Measurements from ENCODE around the gene HSD17B7.
"Not testable (repeated sequence)": the region's sequence is repeated elsewhere in the genome, so short reads cannot be mapped to it uniquely, and the experiment has no call there.

Gene HSD17B7, protein sequence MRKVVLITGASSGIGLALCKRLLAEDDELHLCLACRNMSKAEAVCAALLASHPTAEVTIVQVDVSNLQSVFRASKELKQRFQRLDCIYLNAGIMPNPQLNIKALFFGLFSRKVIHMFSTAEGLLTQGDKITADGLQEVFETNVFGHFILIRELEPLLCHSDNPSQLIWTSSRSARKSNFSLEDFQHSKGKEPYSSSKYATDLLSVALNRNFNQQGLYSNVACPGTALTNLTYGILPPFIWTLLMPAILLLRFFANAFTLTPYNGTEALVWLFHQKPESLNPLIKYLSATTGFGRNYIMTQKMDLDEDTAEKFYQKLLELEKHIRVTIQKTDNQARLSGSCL

GRCh38 chr1:162790303-162790984 lies at the start of gene HSD17B7:
Gene HSD17B7 (plus strand): TSS chr1:162790702. CDS start chr1:162790801, 99 bp downstream.
- peak; percentile 86 for DNase-seq

DNA sequence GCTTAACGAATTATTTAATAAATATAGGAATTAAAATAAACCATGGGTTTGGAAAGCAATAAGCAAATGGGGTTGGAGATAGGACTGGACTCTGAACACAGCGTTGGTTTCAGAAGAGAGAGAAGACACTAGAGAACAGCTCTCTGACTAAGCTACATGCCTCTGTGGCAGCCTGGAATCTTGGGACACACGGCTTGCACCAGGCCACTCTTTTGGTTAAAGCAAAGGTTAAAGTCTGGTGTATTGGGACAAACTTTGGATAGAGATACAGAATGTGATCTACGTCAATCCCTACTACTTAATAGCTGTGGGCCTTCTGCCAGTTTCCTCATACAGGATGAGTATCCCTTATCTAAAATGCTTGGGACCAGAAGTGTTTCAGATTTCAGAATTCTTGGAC lies 49.7 kb upstream of the HSD17B7 start:
- DNase-seq, result no peak

GRCh38 chr1:162741574-162741973 lies 48.9 kb upstream of the HSD17B7 start:
- DNase-seq, result no peak

- not testable (repeated sequence) for DNase-seq
These were observed 44.1 kb upstream of the HSD17B7 start for GRCh38 chr1:162746264-162746942.

GRCh38 chr1:162753001-162753658 lies 37.4 kb upstream of the HSD17B7 start:
- no peak for DNase-seq

DNA sequence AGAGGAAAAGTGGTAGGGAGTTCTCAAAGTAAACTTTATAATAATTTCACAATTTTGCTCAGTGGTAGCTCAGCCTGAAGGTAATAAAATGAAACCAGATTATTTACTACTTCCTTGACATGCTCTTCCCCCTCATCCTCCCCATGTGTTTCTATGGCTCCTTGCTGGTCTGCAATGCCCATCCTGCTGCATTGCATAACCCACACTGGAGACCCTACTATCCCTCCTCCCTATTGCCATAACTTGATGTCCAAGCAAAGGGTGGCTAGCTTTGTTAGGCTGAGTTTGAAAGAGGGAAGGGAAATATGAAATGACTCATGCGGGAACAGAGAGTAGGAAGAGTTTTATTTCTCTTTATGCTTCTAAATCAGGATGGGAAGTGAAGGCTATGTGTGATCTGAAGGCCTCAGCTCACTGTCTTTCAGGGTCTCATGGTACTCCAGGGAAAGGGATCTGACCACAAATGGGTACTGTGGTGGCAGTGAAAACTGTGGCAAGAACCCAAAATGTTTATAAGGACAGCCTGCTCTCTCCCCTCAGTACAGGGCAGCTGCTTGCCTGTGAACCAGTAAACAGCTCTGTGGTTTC lies 36.4 kb upstream of the HSD17B7 start:
- DNase-seq, result no peak

GRCh38 chr1:162755306-162755705 lies 35.2 kb upstream of the HSD17B7 start:
- no peak for DNase-seq

DNA sequence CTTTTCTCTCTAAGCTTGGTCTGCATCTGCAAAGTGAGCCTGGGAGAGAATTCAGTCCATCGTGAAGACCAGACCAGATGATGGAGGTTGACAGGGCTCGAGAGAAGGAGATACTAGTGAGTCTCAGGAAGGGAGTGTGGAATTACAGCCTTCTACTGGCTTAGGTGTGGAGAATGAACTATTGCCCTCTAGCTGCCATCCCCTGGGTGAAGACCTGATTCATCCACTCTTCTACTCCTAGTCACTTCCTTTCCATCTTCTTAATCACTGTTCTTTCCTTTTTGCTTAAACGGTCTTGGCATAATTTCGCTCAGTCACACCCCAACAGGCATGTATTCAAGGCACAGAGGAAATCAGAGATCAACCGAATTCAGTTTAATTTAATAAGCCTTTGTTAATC lies 34.0 kb upstream of the HSD17B7 start:
- DNase-seq, result no peak

DNA sequence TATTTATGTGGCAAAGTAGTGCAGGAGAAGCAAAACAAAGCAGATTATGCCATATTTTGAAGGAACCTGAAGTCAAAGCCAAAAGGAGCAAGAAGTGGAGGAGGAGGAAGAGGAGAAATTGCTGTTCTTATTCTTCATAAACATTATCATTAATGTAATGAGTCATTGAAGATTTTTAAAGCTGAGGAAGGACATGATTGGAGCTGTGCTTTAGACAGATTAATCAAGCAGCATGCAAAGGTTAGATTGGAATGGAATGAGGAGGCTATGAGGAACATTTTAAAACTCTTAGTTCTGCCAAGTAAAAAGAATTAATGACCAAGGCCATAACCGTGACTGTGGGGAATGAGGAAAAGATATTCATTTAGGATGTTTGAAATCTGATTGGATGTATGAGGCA lies 33.0 kb upstream of the HSD17B7 start:
- DNase-seq, result no peak

GRCh38 chr1:162765788-162766187 lies 24.7 kb upstream of the HSD17B7 start:
- DNase-seq, result no peak

GRCh38 chr1:162772571-162773154 lies 17.8 kb upstream of the HSD17B7 start:
- no peak for DNase-seq

DNA sequence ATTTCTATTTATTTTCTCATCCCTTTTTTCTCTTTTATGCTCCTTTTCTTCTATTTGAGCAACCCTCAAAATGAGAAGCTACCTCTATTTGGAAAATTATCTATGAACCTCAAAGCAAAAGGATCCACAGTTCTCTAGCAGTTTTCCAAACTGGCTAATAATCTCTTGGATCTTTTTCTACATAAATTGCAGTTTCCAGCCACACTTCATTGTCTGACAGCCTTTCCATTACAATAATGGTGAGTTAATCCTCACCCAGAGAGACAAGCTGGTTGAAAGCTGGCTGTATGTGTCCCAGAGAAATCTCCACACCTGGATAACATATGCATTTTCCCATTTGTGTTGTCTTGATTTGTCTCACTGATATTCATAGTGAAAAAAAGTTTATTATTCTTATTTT lies 16.5 kb upstream of the HSD17B7 start:
- no peak for DNase-seq

DNA sequence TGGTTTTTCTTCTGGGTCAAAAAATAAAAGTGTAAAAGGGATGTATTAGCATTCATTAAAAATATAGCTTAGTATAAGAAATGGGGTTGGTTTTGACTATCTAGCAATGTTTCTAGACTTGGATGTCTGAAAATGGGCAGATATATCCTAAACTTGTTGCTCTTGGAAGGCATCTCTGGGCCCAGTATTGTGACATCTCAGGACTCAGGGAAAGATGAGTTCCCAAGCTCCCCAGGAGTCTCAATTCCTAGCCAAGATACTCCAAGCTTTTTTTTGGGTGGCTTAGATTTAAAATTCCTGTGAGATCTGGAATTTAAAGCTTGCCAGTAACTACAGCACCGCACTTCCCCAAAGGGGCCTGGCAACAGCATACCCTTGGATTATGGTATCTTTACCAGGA lies 11.5 kb upstream of the HSD17B7 start:
- DNase-seq, result no peak

GRCh38 chr1:162782671-162783070 lies 7.8 kb upstream of the HSD17B7 start:
- DNase-seq, result no peak

DNA sequence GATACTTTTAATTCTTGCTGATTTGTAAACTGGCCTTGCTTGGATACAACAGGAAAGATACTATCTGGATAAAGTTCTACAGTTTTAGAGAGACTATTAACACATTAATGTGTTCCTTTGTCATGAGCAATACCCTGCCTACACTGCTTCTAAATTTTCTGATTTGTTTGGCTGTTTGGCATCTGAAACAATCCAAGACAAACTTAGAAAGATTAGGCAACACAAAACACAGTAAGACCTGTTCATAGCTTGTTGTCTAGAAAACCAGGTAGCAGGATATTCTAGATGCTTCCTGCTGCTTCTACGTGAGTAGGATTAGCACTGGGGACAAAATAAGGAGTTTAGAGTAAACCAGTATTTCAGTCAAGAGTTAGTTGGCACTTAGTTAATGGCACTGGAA lies 5.6 kb upstream of the HSD17B7 start:
- DNase-seq, result not testable (repeated sequence)

- DNase-seq, result not testable (repeated sequence)
These were observed 1.7 kb upstream of the HSD17B7 start for GRCh38 chr1:162788783-162789182.

GRCh38 chr1:162790985-162791357 lies 469 bp downstream of the HSD17B7 start:
- DNase-seq, result not testable (repeated sequence)

DNA sequence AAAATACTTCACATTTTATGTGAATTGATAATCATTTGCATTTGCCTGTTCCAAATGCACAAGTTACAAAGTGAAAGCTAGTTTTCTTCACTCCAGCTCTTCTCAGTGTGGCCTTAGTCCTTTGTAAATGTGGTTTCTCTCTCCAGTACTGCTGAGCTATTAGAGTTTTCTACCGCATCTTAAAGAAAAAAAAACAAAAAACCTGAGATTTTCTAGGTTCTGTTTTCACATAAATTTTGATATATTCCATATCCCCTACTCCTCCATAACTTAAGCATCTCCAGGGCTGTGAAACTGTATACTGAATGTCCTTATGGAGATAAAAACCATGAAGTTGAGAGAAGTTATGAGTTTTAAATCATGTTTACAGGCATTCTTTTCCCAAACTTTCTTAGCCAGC lies 3.8 kb downstream of the HSD17B7 start:
- not testable (repeated sequence) for DNase-seq

DNA sequence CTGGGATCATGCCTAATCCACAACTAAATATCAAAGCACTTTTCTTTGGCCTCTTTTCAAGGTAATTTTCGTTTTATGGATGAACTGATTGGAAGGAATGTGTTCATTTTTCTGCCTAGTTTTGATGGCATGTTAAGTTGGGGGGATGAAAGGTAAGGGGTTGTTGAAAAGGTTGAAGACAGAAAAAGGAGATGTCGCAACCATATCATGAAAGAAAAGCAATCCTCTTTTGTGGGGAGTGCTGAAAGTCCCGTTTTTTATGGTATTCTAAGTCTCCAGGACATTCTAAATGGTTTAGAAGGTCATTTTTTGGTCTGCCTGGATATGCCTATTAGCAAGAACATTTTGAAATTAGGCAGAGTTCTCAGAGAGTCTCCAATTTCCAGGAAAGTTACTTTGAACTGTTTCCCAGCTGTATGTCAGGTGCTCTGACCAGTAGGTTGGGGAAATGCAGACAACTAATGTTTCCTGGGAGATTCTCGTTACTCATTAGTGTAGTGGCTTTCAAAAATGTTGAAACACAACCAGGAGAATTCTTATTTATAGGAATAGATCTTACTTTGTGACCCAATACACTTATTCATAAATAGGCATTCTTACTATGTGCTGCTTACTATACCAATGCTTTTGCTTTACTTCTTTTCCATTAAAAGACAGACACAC lies 6.2 kb downstream of the HSD17B7 start:
- not testable (repeated sequence) for DNase-seq

DNA sequence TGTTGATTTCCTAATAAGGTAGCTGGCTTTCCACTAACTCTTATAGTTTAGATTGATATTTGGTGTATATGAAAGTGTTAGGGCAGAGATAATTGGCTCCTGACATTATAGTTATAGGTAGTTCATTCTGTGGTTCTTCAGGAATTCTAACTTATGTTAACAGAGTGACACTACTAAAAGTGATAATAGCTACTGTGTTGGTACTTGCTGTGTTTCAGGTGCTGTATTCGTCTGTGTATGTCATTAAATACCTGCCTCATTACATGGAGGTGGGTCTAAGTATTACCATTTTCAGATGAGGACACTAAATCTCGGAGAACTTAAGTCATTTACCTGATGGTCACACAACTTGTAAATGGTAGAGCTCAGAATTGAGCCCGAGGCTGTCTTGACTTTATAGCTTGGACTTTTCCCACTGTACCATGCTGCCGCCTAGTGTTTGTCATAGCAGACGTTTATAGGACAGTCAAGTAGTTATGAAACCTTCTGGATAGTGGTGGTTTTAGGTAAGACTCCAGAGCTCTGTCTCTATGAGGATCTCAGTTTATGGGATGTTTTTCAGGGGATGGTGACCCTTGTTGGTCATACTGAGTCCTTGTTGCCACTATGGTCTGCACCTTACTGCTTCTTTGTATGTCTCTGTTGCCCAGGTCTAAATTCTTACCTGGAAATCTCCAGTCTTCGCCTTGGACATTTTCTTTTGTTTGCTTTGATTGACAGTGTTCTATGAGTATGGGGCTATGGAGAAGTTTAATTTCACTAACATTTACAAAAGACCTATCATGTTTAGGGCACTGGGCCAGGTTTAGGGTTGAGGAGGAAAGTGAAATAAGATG lies 9.7 kb downstream of the HSD17B7 start:
- DNase-seq, result not testable (repeated sequence)

DNA sequence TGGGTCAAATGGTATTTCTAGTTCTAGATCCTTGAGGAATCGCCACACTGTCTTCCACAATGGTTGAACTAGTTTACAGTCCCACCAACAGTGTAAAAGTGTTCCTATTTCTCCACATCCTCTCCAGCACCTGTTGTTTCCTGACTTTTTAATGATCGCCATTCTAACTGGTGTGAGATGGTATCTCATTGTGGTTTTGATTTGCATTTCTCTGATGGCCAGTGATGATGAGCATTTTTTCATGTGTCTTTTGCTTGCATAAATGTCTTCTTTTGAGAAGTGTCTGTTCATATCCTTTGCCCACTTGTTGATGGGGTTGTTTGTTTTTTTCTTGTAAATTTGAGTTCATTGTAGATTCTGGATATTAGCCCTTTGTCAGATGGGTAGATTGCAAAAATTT lies 17.0 kb downstream of the HSD17B7 start:
- not testable (repeated sequence) for DNase-seq

All from CD4-positive, alpha-beta T cell treated with Interferon gamma for 1 hour (primary cell).